Omental fat pad (tissue), 4 donors: ENCODE results near the gene AEBP1. TPM values are rescaled to one million over a fixed set of nuclear protein-coding genes. Genes with fewer than 3 reads are reported as not detected.
A peak's percentile ranks its signal among the peaks of the same experiment; 100 is the strongest.

ENCODE experiments used
- ATAC-seq: fragments of 150-250 bp; one replicate; pipeline ENCODE4 v1.9.1; 2016; ENCODE audit warnings: mild to moderate bottlenecking, moderate library complexity; ENCODE audit not compliant: low FRiP score
- DNase-seq: peaks from one replicate; pipeline ENCODE4 v3.0.0-alpha.2; 2019; ENCODE audit warnings: low spot score
- CTCF ChIP-seq, 3 donors: fragments of 450-650 bp; IDR thresholded peaks; one replicate each; pipeline ENCODE4 v1.5.1; 2016 to 2017; ENCODE audit warnings: antibody characterized with exemption in 3 of 3, mild to moderate bottlenecking in 3 of 3, moderate library complexity in 2 of 3
- total RNA-seq, 4 donors: library from RNA; depleted of rRNA; stranded (reverse); fragments of >200 nt; gene quantifications; one replicate each; pipeline ENCODE4 v1.1.0, GENCODE V29; 2016

Gene AEBP1
- total RNA-seq, 4 donors from 2014 or later = 64.9 to 209 (median 163) TPM

GRCh38 chr7:44067064-44067951, 36.8 kb upstream of the AEBP1 start:
- DNase-seq (no peak), ATAC-seq (no peak)

DNA sequence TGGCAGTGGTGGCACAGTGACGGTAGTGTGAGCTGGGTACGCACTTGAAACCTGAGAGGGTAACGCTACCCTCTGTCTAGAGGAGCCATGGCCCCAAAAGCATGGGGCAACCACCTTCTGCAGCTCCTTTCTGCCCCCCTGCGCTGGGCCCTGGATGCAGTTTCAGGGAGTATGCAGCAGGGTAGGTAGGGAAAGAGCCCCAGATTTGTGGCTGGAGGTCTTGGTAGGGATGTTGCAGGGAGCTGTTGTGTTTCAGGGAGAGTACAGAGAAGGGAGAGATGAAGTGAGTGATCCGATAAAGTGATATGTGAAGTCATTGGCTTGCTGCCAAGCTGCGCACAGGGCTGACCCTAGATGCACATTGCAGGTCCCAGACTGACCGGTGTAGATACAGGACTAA, 36.1 kb upstream of the AEBP1 start:
- TF ChIP-seq CTCF (IDR thresholded peaks at IDR 0.05) = no peak
- no peak for ATAC-seq
- no peak for DNase-seq

More at GRCh38 chr7:44067064-44067951, 36.8 kb upstream of the AEBP1 start:
- no peak for TF ChIP-seq CTCF (IDR thresholded peaks at IDR 0.05)

DNA sequence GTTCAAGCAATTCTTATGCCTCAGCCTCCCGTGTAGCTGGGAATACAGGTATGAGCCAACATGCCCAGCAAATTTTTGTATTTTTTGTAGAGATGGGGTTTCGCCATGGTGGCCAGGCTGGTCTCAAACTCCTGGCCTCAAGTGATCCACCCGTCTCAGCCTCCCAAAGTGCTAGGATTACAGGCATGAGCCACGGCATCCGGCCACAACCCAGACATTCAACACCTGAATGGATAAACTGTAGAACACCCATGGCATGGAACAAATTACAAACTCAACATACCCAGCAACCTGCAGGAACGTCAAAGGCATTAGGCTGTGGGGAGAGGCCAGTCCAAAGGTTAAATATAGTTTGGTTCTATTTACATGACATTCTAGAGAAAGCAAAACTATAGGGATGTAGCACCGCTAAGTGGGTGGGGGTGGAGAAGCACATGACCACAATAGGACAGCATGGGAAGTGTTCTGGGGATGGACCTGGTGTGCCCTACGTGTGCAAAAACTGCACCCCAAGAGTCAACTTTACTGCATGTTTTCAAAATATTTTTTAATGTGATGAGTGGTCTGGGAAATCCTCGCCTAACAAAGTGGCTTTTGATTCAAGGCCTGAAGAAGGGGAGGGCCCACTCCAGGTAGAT, 32.3 kb upstream of the AEBP1 start:
- TF ChIP-seq CTCF (IDR thresholded peaks at IDR 0.05) = no peak
- ATAC-seq (no peak), DNase-seq (no peak)

DNA sequence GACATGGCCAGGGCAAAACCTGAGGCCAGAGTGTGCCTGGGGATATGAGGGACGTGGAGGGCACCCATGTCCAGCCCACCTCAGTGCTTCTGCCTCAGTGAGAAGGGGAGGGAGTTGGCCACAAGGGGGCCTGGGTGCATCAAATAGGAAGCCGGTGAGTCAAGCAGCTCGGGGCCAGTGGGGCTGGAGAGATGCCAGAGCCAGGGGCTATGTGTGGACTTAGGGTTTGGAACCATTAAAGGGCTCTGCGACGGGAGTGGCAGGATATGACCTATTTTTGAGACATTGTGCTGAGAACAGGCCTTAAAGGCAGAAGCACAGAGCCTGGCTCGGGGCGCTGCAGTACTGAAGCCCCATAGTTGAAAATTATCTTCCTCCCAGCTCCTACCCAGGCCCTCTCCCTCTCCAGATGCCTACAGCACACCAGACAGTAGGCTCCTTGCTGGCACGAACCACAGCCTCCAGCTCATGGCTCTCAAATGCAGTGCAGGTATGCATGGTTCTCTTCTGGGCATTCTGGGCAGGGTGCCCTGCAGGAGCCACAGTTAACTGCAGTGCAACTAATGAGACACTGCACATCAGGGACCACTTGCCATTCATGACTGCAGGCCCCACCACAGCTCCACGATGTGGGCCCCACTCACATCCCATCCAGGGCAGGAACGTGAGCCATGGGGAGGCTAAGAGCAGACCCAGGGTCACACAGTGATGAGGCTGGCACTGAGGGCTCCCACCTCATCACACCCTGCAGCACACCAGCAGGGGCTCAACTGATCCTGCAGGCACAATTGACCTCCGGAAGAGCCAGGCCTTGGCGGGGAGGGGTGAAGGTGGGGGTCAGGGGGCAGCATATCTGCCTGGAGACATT, 31.5 kb upstream of the AEBP1 start:
- DNase-seq (peak; percentile 90), ATAC-seq (peak; percentile 77)
- TF ChIP-seq CTCF (IDR thresholded peaks at IDR 0.05) = peak in 1 of 3 donors; percentile 33

GRCh38 chr7:44073664-44074348, 30.3 kb upstream of the AEBP1 start:
- no peak for TF ChIP-seq CTCF (IDR thresholded peaks at IDR 0.05)
- no peak for DNase-seq
- ATAC-seq = peak; percentile 31

DNA sequence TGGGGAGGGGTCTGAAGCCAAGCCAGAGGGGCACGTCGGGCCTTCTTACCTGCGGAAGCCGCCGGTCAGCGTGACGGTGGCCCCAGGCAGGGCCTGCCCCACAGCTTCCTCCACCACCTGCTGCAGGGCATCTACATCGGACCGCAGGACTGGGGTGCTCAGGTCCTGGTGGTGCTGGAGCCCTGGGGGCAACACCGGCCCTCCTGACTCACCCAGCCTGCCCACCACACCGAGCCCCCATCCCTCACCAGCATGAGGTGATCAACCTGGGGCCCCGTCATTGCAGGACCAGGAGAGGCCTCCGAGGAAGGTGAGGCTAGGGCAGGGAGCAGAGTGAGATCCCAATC, 29.8 kb upstream of the AEBP1 start:
- no peak for TF ChIP-seq CTCF (IDR thresholded peaks at IDR 0.05)
- ATAC-seq (peak; percentile 22), DNase-seq (no peak)
